ENCODE measurements around the gene TBCA.

The TBCA gene

DNA sequence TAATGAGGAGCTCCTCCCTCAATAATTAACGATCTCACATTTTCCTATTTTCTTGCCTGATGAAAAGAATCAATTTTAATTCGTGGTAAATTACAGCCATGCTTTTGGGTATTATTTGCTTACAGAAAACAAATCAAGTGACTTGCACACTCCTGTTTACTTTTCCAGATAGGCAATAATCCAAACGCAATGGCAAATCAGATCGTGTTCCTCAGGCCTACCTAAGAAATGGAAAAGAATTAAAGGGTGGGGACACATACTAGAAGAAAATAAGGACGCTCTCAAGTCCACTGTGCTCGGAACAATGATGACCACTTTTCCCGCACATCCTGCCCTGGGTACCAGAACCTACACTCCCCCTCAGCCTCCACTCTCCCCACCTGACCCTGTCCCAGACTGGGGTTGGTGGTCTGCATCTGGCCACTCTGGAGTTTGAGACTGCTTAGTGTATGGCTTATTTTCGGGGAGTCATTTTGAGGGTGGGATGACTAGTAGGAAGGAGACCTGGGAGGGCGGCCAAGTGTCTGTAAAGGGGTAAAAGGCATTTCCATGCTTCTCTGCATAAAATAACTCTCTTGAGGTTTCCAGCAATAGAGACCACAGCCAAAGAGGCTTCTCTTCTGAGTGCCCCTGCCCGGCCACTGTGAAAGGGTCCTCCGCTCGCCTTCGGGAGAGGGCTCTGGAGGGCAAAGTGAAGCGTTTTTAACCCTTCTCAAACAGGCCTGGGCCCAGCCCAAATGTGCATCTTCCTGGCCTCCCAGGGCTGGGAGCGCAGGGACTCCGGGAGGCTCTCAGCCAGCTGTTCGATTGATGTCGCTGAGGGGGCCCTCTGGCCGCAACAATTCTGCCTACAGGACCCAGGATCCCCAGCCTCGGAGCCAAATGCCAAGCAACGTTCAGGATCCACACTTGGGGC, 133.1 kb downstream of the TBCA start:
- DNase-seq (ENCODE audit: low read depth): no peak

GRCh38 chr5:77641963-77642737, 134.0 kb downstream of the TBCA start:
- no peak for DNase-seq (ENCODE audit: low read depth)

- DNase-seq (ENCODE audit: low read depth): no peak
These were observed 134.7 kb downstream of the TBCA start for GRCh38 chr5:77641397-77641943.
